ENCODE measurements around the gene PTPRM. TPM values are rescaled to one million over a fixed set of nuclear protein-coding genes. Genes with fewer than 3 reads are reported as not detected.

PTPRM gene
- total RNA-seq, 1 donor, result 64.2 TPM

DNA sequence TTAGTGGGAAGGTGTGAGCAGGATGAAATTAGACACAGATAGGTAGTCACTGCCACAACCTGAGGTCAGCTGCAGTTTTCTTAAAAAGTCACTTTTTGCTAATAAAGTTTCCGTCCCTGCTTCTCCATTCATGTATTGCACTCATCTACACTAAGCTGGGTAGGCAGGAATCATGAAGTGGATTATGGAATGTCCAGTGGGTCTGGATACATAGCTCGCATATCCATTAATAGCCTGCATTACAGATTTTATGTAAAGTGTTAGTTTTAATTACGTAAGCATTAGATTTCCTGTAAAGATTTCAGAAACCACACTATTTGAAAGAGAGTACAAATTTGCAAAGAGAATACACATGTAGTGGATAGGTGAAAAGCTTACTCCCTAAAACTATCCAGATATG lies 30.4 kb downstream of the PTPRM start:
- no peak overlapping the region for H3K4me3 ChIP-seq (ENCODE audit: low read depth, low read length)
- DNase-seq (ENCODE audit: low read depth), result no peak
- TF ChIP-seq, protein P1, sequence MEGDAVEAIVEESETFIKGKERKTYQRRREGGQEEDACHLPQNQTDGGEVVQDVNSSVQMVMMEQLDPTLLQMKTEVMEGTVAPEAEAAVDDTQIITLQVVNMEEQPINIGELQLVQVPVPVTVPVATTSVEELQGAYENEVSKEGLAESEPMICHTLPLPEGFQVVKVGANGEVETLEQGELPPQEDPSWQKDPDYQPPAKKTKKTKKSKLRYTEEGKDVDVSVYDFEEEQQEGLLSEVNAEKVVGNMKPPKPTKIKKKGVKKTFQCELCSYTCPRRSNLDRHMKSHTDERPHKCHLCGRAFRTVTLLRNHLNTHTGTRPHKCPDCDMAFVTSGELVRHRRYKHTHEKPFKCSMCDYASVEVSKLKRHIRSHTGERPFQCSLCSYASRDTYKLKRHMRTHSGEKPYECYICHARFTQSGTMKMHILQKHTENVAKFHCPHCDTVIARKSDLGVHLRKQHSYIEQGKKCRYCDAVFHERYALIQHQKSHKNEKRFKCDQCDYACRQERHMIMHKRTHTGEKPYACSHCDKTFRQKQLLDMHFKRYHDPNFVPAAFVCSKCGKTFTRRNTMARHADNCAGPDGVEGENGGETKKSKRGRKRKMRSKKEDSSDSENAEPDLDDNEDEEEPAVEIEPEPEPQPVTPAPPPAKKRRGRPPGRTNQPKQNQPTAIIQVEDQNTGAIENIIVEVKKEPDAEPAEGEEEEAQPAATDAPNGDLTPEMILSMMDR (IDR thresholded peaks at IDR 0.05; ENCODE audit: insufficient read depth, low read length), result no peak

DNA sequence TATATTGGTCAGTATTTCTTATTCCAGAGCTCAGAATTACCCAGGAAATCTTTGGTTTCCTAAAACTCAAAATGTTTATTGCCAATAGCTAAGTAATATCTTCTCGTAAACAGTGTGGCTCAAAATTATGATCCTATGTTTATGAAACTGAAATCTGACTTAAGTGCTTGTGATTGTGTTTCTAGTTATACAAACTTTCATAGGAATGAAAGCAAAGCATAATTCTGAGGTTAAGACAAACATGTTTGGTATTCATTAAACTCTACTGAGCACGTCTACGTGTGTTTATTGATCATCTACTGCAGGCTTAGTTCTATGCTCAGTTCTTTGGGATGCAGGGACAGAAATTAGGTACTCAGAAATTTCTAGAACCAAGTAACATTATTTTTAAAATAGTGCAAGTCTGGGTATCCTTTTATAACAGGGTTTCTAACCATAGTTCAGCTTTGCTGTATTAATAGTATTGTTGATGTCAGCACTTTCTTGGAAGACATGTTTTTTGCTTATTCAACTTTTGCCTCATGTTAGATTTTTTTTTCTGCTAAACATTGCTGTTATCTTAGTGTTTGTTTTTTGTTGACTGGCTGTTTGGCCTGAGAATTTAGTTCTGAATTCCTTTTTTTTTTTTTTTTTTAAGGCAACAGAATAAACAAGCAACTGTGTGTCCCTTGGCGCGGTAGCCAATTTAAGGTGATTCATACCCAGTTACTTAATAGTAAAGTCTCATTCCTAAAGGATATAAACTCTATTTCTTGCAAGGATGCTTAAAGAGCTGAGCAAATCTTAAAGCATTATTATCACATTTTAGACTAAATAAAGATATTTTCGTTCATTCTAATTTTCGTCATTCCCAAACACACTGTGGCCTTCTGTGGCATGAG lies 31.3 kb downstream of the PTPRM start:
- DNase-seq (ENCODE audit: low read depth), result peak; percentile 39
- TF ChIP-seq, protein P1 (IDR thresholded peaks at IDR 0.05; ENCODE audit: insufficient read depth, low read length), result no peak
- no peak overlapping the region for H3K4me3 ChIP-seq (ENCODE audit: low read depth, low read length)

DNA sequence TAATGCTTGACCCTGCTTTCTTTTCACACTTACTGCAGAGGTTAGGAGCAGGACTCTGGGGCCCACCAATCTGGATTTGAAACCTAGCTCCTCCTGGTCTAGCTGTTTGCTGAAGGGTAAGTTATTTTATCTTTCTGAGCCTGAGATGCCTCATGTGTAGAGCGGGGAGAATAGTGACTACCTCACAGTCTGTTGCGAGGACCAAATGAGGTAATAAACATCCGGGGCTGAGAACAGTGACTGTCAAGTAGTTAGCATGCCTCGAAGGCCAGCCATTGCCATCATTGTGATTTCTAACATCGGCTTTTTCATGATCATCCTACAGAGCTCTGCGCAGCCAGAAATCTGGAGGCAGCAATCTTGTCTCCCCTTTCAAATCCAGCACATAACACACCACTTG lies 32.9 kb downstream of the PTPRM start:
- TF ChIP-seq, protein P1 (IDR thresholded peaks at IDR 0.05; ENCODE audit: insufficient read depth, low read length), result no peak
- no peak for DNase-seq (ENCODE audit: low read depth)
- no peak overlapping the region for H3K4me3 ChIP-seq (ENCODE audit: low read depth, low read length)

DNA sequence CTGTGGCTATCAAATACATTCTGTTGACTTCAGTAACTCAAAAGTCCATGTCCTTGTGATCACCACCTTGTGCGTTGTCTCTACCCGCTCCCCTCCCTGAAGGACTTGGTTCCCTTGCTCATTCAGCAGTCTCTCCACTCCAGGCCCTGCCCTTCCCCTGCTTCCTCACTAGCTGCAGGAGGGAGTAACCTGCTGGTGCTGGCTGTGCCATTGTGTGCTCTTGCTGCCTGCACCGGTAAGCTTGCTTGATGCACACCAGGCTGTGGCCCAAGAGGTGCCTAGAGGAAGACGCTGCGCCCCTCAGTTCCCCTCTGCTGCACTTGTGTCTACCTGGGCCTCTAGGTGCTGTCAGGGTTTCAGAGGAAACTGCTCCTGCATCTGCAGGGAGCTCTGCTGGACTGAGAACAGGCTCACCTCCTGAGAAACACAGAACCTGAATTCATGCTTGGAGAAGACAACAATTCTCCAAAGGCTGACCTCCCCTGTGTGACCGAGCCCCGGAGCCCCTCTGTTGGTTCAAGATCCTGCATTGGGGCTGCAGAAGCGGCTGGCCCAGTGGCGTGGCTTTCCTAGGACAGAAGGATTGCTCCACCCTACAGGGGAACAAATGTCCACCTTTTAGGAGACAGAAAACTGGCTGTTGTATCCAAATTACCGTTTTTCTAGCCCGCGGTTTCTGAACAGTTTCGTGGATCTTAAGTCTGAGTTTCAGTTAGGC lies 33.6 kb downstream of the PTPRM start:
- TF ChIP-seq, protein P1 (IDR thresholded peaks at IDR 0.05; ENCODE audit: insufficient read depth, low read length), result no peak
- no peak overlapping the region for H3K4me3 ChIP-seq (ENCODE audit: low read depth, low read length)
- no peak for DNase-seq (ENCODE audit: low read depth)

DNA sequence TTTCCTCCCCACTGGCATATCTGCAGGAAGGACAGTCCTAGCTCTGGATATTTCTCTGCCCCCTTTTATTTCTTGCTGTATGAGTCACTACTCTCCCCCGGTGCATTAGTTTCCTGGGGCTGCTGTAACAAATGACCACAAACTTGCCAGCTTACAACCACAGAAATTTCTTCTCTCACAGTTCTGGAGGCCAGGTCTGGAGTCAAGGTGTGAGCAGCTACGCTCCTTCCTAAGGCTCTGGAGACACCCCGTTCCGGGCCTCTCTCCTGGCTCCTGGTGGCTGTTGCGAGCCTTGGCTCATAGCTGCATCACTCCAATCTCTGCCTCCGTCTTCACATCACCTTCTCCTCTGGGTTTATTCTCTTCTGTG lies 34.1 kb downstream of the PTPRM start:
- H3K4me3 ChIP-seq (ENCODE audit: low read depth, low read length), result no peak overlapping the region
- TF ChIP-seq, protein P1 (IDR thresholded peaks at IDR 0.05; ENCODE audit: insufficient read depth, low read length), result no peak
- DNase-seq (ENCODE audit: low read depth), result no peak

DNA sequence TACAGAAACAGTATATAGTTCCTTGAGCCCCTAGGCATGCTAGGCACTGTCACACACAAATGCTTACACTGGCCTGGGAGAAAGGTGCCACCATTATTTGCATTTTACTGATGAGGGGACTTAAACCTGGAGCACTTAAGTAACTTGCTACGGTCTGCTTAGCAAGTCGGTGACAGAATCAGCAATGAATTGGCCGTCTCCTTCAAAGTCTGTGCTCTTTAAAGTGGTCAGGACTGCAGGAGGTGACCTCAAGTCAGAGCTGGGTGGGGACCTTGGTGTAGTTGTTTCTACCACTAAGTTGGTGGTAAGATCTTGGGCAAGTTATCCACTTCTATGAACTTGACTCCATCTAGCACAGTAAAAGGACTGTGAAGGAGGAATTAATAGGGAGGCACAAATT lies 34.8 kb downstream of the PTPRM start:
- DNase-seq (ENCODE audit: low read depth), result no peak
- TF ChIP-seq, protein P1 (IDR thresholded peaks at IDR 0.05; ENCODE audit: insufficient read depth, low read length), result no peak
- no peak overlapping the region for H3K4me3 ChIP-seq (ENCODE audit: low read depth, low read length)

All from fibroblast of the aortic adventitia (primary cell).